Measurements from ENCODE around the gene ITGBL1.

DNA sequence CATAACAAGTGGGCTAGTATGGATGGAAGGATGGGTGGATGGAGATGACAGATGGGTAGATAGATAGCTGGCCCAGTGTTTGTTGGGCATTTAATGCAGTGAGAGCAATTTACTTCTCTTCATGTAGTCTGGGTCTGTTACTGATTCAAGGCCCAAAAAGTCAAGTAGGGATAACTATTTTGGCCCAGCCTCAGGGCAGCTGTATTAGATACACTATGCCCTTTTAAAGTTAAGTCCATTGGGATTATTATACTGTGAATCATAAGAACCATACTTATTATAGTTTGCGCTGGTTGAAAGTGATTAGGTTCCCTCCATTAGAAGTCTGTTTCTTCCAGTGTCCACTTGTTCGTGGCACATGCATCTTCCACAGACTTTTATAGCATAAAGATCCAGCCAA is 4.7 kb downstream of the ITGBL1 start:
- TF ChIP-seq, protein P1, sequence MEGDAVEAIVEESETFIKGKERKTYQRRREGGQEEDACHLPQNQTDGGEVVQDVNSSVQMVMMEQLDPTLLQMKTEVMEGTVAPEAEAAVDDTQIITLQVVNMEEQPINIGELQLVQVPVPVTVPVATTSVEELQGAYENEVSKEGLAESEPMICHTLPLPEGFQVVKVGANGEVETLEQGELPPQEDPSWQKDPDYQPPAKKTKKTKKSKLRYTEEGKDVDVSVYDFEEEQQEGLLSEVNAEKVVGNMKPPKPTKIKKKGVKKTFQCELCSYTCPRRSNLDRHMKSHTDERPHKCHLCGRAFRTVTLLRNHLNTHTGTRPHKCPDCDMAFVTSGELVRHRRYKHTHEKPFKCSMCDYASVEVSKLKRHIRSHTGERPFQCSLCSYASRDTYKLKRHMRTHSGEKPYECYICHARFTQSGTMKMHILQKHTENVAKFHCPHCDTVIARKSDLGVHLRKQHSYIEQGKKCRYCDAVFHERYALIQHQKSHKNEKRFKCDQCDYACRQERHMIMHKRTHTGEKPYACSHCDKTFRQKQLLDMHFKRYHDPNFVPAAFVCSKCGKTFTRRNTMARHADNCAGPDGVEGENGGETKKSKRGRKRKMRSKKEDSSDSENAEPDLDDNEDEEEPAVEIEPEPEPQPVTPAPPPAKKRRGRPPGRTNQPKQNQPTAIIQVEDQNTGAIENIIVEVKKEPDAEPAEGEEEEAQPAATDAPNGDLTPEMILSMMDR (IDR thresholded peaks at IDR 0.05; ENCODE audit: low read length): no peak
- TF ChIP-seq EZH2phosphoT487 (IDR thresholded peaks at IDR 0.05; ENCODE audit: low read length) (no peak), EZH2 (optimal IDR thresholded peaks at IDR 0.05; ENCODE audit: low read depth, low read length) (no peak)

Data from MM.1S (cell line).